Lower leg skin (tissue), 3 donors: ENCODE measurements around the gene RADX.

Source experiments
- POLR2A ChIP-seq, 2 donors: fragments of 450-650 bp; IDR thresholded peaks; one replicate each; pipeline ENCODE4 v1.6.1; 2016 to 2017; ENCODE audit warnings: antibody characterized with exemption in 2 of 2, mild to moderate bottlenecking in 1 of 2, moderate library complexity in 1 of 2
- TF ChIP-seq, protein P1 (sequence below), 3 donors: fragments of 450-650 bp; IDR thresholded peaks; one replicate each; pipeline ENCODE4 v1.5.1; 2016; ENCODE audit warnings: antibody characterized with exemption in 3 of 3, mild to moderate bottlenecking in 3 of 3, moderate library complexity in 2 of 3

GRCh38 chrX:106716004-106716403, 104.2 kb downstream of the RADX start:
- TF ChIP-seq, protein P1, sequence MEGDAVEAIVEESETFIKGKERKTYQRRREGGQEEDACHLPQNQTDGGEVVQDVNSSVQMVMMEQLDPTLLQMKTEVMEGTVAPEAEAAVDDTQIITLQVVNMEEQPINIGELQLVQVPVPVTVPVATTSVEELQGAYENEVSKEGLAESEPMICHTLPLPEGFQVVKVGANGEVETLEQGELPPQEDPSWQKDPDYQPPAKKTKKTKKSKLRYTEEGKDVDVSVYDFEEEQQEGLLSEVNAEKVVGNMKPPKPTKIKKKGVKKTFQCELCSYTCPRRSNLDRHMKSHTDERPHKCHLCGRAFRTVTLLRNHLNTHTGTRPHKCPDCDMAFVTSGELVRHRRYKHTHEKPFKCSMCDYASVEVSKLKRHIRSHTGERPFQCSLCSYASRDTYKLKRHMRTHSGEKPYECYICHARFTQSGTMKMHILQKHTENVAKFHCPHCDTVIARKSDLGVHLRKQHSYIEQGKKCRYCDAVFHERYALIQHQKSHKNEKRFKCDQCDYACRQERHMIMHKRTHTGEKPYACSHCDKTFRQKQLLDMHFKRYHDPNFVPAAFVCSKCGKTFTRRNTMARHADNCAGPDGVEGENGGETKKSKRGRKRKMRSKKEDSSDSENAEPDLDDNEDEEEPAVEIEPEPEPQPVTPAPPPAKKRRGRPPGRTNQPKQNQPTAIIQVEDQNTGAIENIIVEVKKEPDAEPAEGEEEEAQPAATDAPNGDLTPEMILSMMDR (IDR thresholded peaks at IDR 0.05): no peak
- TF ChIP-seq POLR2A (IDR thresholded peaks at IDR 0.05): no peak
